GM18868 (cell line): ENCODE results near the gene RCAN3.
"Not testable (repeated sequence)": the region's sequence is repeated elsewhere in the genome, so short reads cannot be mapped to it uniquely, and the experiment has no call there.

Source experiments
- ATAC-seq: cut with Tn5 transposase; IDR thresholded peaks from one replicate; pipeline ENCODE4 v1.9.1; 2021; ENCODE audit warnings: mild to moderate bottlenecking, moderate library complexity; ENCODE audit not compliant: unreplicated experiment

Gene RCAN3

GRCh38 chr1:24508911-24509310, 6.3 kb downstream of the RCAN3 start:
- ATAC-seq, result no peak

- ATAC-seq, result no peak
Observed at GRCh38 chr1:24513706-24514105, 11.1 kb downstream of the RCAN3 start.

GRCh38 chr1:24514946-24515345, 12.3 kb downstream of the RCAN3 start:
- no peak for ATAC-seq

GRCh38 chr1:24515671-24516209, 13.1 kb downstream of the RCAN3 start:
- ATAC-seq, result not testable (repeated sequence)

- no peak for ATAC-seq
Observed at GRCh38 chr1:24516506-24516905, 13.9 kb downstream of the RCAN3 start.

GRCh38 chr1:24517898-24518297, 15.3 kb downstream of the RCAN3 start:
- no peak for ATAC-seq

- not testable (repeated sequence) for ATAC-seq
Observed at GRCh38 chr1:24520282-24520681, 17.6 kb downstream of the RCAN3 start.

- ATAC-seq, result no peak
Observed at GRCh38 chr1:24525606-24526005, 23.0 kb downstream of the RCAN3 start.

- ATAC-seq, result no peak
Observed at GRCh38 chr1:24526045-24526444, 23.4 kb downstream of the RCAN3 start.

GRCh38 chr1:24526940-24527542, 24.4 kb downstream of the RCAN3 start:
- no peak for ATAC-seq

- no peak for ATAC-seq
Observed at GRCh38 chr1:24528744-24529143, 26.1 kb downstream of the RCAN3 start.

- ATAC-seq, result not testable (repeated sequence)
Observed at GRCh38 chr1:24529292-24529691, 26.7 kb downstream of the RCAN3 start.

GRCh38 chr1:24535021-24535424, 32.4 kb downstream of the RCAN3 start:
- no peak for ATAC-seq

GRCh38 chr1:24535778-24536177, 33.1 kb downstream of the RCAN3 start:
- ATAC-seq, result no peak

- ATAC-seq, result peak; percentile 54
Observed at GRCh38 chr1:24536391-24536840, 33.8 kb downstream of the RCAN3 start.

- ATAC-seq, result no peak
Observed at GRCh38 chr1:24540051-24540905, 37.6 kb downstream of the RCAN3 start.

GRCh38 chr1:24540906-24541710, 38.5 kb downstream of the RCAN3 start:
- ATAC-seq, result no peak

- ATAC-seq, result no peak
Observed at GRCh38 chr1:24541711-24542346, 39.2 kb downstream of the RCAN3 start.

GRCh38 chr1:24544239-24544638, 41.6 kb downstream of the RCAN3 start:
- no peak for ATAC-seq

GRCh38 chr1:24545662-24546061, 43.0 kb downstream of the RCAN3 start:
- ATAC-seq, result no peak

GRCh38 chr1:24547195-24547594, 44.6 kb downstream of the RCAN3 start:
- no peak for ATAC-seq
